ENCODE measurements around the gene PPP1R1A. TPM values are rescaled to one million over a fixed set of nuclear protein-coding genes. Genes with fewer than 3 reads are reported as not detected.

PPP1R1A gene
- total and polyA plus RNA-seq, 2 donors (not counting 1 experiment from before 2014, with no cell fraction given), result not detected

DNA sequence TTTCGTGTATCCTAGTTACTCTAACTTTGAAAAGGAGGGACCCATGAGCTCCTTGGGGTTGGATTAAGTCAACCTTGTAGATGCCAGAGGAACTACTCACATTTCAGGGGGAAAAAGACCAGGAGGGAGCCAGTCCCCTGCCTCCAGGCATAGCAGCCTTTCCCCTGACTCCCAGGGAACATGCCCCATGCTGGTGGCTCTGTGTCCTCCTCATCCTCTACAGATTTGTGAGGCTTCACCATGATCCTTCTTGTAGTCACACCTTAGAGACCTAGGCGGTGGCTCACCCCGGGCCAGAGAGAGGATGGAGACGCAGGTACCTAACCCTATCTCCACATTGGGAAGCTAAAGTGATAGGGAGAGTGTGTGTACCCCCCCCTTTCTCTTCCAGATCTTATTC lies 16.0 kb upstream of the PPP1R1A start:
- Histone ChIP-seq H3K4me3 (ENCODE audit: control extremely low read depth in 1 of 5, extremely low read depth in 1 of 5, insufficient read depth in 1 of 5, low read depth in 2 of 5, low read length in 4 of 5) (no peak overlapping the region), H3K4me2 (replicated peaks; ENCODE audit: low read depth, low read length, poor library complexity, severe bottlenecking) (no peak overlapping the region), H4K20me1 (ENCODE audit: control insufficient read depth, insufficient read depth, low read length, poor library complexity, severe bottlenecking) (no peaks in the 10 kb centered on the region), H3K4me1 (ENCODE audit: control insufficient read depth in 2 of 2, insufficient read depth in 2 of 2, low read length in 2 of 2) (no peaks in the 10 kb centered on the region), H3K79me2 (ENCODE audit: control insufficient read depth, insufficient read depth, low read length) (no peaks in the 10 kb centered on the region), H3K27me3 (replicated peaks in 1 of 4; ENCODE audit: control extremely low read depth in 1 of 4, control insufficient read depth in 3 of 4, insufficient read depth in 4 of 4, low read length in 3 of 4) (peaks cover 0 to 9% (median 2%) of the 10 kb centered on the region in 4 experiments), H3K9me3 (ENCODE audit: control extremely low read depth in 1 of 3, control insufficient read depth in 2 of 3, insufficient read depth in 1 of 3, low read length in 2 of 3) (no peaks in the 10 kb centered on the region), H3K36me3 (replicated peaks in 1 of 2; ENCODE audit: control extremely low read depth in 1 of 2, control insufficient read depth in 1 of 2, extremely low read depth in 1 of 2, insufficient read depth in 2 of 2, low read length in 1 of 2) (no peaks in the 10 kb centered on the region), H3K27ac (ENCODE audit: low read length in 2 of 2) (no peak overlapping the region), H2AFZ (ENCODE audit: insufficient read depth, low read depth, low read length, poor library complexity, severe bottlenecking) (no peak overlapping the region), H3K9ac (ENCODE audit: low read length) (no peak overlapping the region)
- TF ChIP-seq, protein P1, sequence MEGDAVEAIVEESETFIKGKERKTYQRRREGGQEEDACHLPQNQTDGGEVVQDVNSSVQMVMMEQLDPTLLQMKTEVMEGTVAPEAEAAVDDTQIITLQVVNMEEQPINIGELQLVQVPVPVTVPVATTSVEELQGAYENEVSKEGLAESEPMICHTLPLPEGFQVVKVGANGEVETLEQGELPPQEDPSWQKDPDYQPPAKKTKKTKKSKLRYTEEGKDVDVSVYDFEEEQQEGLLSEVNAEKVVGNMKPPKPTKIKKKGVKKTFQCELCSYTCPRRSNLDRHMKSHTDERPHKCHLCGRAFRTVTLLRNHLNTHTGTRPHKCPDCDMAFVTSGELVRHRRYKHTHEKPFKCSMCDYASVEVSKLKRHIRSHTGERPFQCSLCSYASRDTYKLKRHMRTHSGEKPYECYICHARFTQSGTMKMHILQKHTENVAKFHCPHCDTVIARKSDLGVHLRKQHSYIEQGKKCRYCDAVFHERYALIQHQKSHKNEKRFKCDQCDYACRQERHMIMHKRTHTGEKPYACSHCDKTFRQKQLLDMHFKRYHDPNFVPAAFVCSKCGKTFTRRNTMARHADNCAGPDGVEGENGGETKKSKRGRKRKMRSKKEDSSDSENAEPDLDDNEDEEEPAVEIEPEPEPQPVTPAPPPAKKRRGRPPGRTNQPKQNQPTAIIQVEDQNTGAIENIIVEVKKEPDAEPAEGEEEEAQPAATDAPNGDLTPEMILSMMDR (IDR thresholded peaks at IDR 0.05), result no peak
- TF ChIP-seq EZH2 (IDR thresholded peaks at IDR 0.05; ENCODE audit: borderline replicate concordance, insufficient read depth, low read depth, low read length, poor library complexity, severe bottlenecking), result no peak
- ChIA-PET POLR2A (no interaction called here), CTCF (interaction anchor here (0.7 to 1.4 kb wide), 2 partner anchors 8 to 18 kb away, joined by 3 read pairs; no protein-coding TSS in a partner anchor)
- intact Hi-C loops (cut with micrococcal nuclease), result no loop called here
- Mint-ChIP-seq H3K9me3 (ENCODE audit: insufficient read depth) (no peaks in the 10 kb centered on the region), H3K27me3 (peaks cover 11% of the 10 kb centered on the region), H3K27ac (no peak overlapping the region), H3K4me3 (no peak overlapping the region), H3K4me1 (peaks cover 2% of the 10 kb centered on the region)
- ATAC-seq (ENCODE audit: low read depth) (no peak), DNase-seq (no peak)
- WGBS (ENCODE audit: insufficient coverage), result 85% methylated on average over 1 of the region's 4 CpGs

DNA sequence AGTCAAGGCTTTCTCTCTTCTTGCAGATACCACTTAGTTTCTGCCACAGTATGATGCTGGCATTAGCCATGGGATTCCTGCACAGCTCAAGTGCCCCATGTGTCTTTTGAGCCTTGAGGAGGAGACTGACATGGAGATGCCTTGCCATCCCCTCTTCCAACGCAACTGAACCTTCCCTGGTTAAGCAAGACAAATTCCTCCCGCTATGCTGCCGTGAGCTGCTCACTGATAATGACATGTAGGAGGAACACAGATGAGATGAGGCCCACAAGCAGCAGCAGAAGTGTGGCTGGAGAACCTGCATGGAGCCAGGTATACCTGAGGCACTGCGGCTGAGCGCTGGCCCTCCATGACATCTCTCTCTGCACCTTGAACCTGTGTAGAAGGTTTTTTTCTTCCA lies 15.4 kb upstream of the PPP1R1A start:
- Histone ChIP-seq H3K4me3 (ENCODE audit: control extremely low read depth in 1 of 5, extremely low read depth in 1 of 5, insufficient read depth in 1 of 5, low read depth in 2 of 5, low read length in 4 of 5) (no peak overlapping the region), H3K79me2 (ENCODE audit: control insufficient read depth, insufficient read depth, low read length) (no peaks in the 10 kb centered on the region), H3K4me2 (replicated peaks; ENCODE audit: low read depth, low read length, poor library complexity, severe bottlenecking) (no peak overlapping the region), H3K27ac (ENCODE audit: low read length in 2 of 2) (no peak overlapping the region), H3K36me3 (replicated peaks in 1 of 2; ENCODE audit: control extremely low read depth in 1 of 2, control insufficient read depth in 1 of 2, extremely low read depth in 1 of 2, insufficient read depth in 2 of 2, low read length in 1 of 2) (no peaks in the 10 kb centered on the region), H3K4me1 (ENCODE audit: control insufficient read depth in 2 of 2, insufficient read depth in 2 of 2, low read length in 2 of 2) (no peaks in the 10 kb centered on the region), H4K20me1 (ENCODE audit: control insufficient read depth, insufficient read depth, low read length, poor library complexity, severe bottlenecking) (no peaks in the 10 kb centered on the region), H3K9me3 (ENCODE audit: control extremely low read depth in 1 of 3, control insufficient read depth in 2 of 3, insufficient read depth in 1 of 3, low read length in 2 of 3) (no peaks in the 10 kb centered on the region), H3K9ac (ENCODE audit: low read length) (no peak overlapping the region), H2AFZ (ENCODE audit: insufficient read depth, low read depth, low read length, poor library complexity, severe bottlenecking) (no peak overlapping the region), H3K27me3 (replicated peaks in 1 of 4; ENCODE audit: control extremely low read depth in 1 of 4, control insufficient read depth in 3 of 4, insufficient read depth in 4 of 4, low read length in 3 of 4) (peaks cover 0 to 9% (median 2%) of the 10 kb centered on the region in 4 experiments)
- intact Hi-C loops (cut with micrococcal nuclease), result no loop called here
- Mint-ChIP-seq H3K27me3 (peaks cover 11% of the 10 kb centered on the region), H3K4me1 (peaks cover 2% of the 10 kb centered on the region), H3K9me3 (ENCODE audit: insufficient read depth) (no peaks in the 10 kb centered on the region), H3K27ac (no peak overlapping the region), H3K4me3 (no peak overlapping the region)
- CTCF ChIA-PET, result interaction anchor here (0.7 to 1.4 kb wide), 3 partner anchors 9 to 55 kb away, joined by 3 read pairs; no protein-coding TSS in a partner anchor
- no peak for ATAC-seq (ENCODE audit: low read depth)
- no peak for DNase-seq
- TF ChIP-seq, protein P1 (IDR thresholded peaks at IDR 0.05), result no peak
- TF ChIP-seq EZH2 (IDR thresholded peaks at IDR 0.05; ENCODE audit: borderline replicate concordance, insufficient read depth, low read depth, low read length, poor library complexity, severe bottlenecking), result no peak
- 100% methylated on average over 2 of the region's 5 CpGs for WGBS (ENCODE audit: insufficient coverage)
- POLR2A ChIA-PET, result no interaction called here

All from B cell (primary cell).